GM18870 (cell line): ENCODE results near the gene CBY2.

Source experiments
- ATAC-seq: cut with Tn5 transposase; IDR thresholded peaks from one replicate; pipeline ENCODE4 v1.9.1; 2021; ENCODE audit warnings: moderate library complexity; ENCODE audit not compliant: unreplicated experiment

Gene CBY2

GRCh38 chr13:45700971-45701900 is 884 bp upstream of the CBY2 start:
- peak; percentile 70 for ATAC-seq

- ATAC-seq = no peak
Observed at GRCh38 chr13:45702869-45703391, 810 bp downstream of the CBY2 start.

- no peak for ATAC-seq
Observed at GRCh38 chr13:45704211-45704739, 2.2 kb downstream of the CBY2 start.

GRCh38 chr13:45704854-45705695 is 3.0 kb downstream of the CBY2 start:
- no peak for ATAC-seq

GRCh38 chr13:45705918-45706317 is 3.8 kb downstream of the CBY2 start:
- ATAC-seq = peak; percentile 54

- no peak for ATAC-seq
Observed at GRCh38 chr13:45707516-45708100, 5.5 kb downstream of the CBY2 start.

- ATAC-seq = no peak
Observed at GRCh38 chr13:45711951-45712350, 9.8 kb downstream of the CBY2 start.

GRCh38 chr13:45713106-45713690 is 11.1 kb downstream of the CBY2 start:
- ATAC-seq = no peak

- no peak for ATAC-seq
Observed at GRCh38 chr13:45713721-45714120, 11.6 kb downstream of the CBY2 start.

- ATAC-seq = no peak
Observed at GRCh38 chr13:45714170-45714569, 12.1 kb downstream of the CBY2 start.

- ATAC-seq = no peak
Observed at GRCh38 chr13:45715351-45715750, 13.2 kb downstream of the CBY2 start.

GRCh38 chr13:45717349-45717748 is 15.2 kb downstream of the CBY2 start:
- no peak for ATAC-seq

GRCh38 chr13:45718063-45718462 is 15.9 kb downstream of the CBY2 start:
- ATAC-seq = no peak

GRCh38 chr13:45718992-45719391 is 16.9 kb downstream of the CBY2 start:
- ATAC-seq = no peak

GRCh38 chr13:45721203-45721731 is 19.1 kb downstream of the CBY2 start:
- ATAC-seq = no peak

GRCh38 chr13:45723798-45724197 is 21.7 kb downstream of the CBY2 start:
- ATAC-seq = no peak

- no peak for ATAC-seq
Observed at GRCh38 chr13:45728759-45729158, 26.6 kb downstream of the CBY2 start.

- ATAC-seq = no peak
Observed at GRCh38 chr13:45731455-45731854, 29.3 kb downstream of the CBY2 start.

- no peak for ATAC-seq
Observed at GRCh38 chr13:45732916-45733315, 30.8 kb downstream of the CBY2 start.

GRCh38 chr13:45733361-45733760 is 31.2 kb downstream of the CBY2 start:
- no peak for ATAC-seq
